HepG2 (cell line): ENCODE data around the gene SEPHS1. TPM values are rescaled to one million over a fixed set of nuclear protein-coding genes. Genes with fewer than 3 reads are reported as not detected.
A peak's percentile ranks its signal among the peaks of the same experiment; 100 is the strongest.

Source experiments
- AGO1 ChIP-seq: fragments of 200-400 bp; formaldehyde crosslinking; IDR thresholded peaks from 2 replicates; pipeline ENCODE4 v1.6.1; 2017; ENCODE audit warnings: mild to moderate bottlenecking, low read depth, low read length, moderate library complexity; ENCODE audit not compliant: poor library complexity, severe bottlenecking
- CREB1 ChIP-seq, 2 experiments: fragments of 450-650 bp in 1 of 2; IDR thresholded peaks; 2 replicates each; pipeline ENCODE4 v1.6.1; 2016 to 2017; ENCODE audit warnings: control low read depth in 1 of 2, mild to moderate bottlenecking in 1 of 2, missing compliant biosample characterization in 1 of 2, missing genetic modification characterization in 1 of 2
- HDAC2 ChIP-seq: sonication (generic); formaldehyde crosslinking; IDR thresholded peaks from 2 replicates; pipeline ENCODE4 v1.4.0; 2020; ENCODE audit warnings: missing genetic modification reagents
- JUN ChIP-seq: sonication (generic); formaldehyde crosslinking; IDR thresholded peaks from 2 replicates; pipeline ENCODE4 v1.4.0; 2020; ENCODE audit warnings: mild to moderate bottlenecking, missing genetic modification reagents
- MEIS1 ChIP-seq: sonication (generic); formaldehyde crosslinking; IDR thresholded peaks from 2 replicates; pipeline ENCODE4 v1.9.0; 2021; ENCODE audit warnings: mild to moderate bottlenecking, missing genetic modification reagents, moderate library complexity, borderline replicate concordance
- MTA3 ChIP-seq: sonication (generic); formaldehyde crosslinking; IDR thresholded peaks from 2 replicates; pipeline ENCODE4 v1.4.0; 2020; ENCODE audit warnings: missing genetic modification reagents
- MYC ChIP-seq: sonication (generic); formaldehyde crosslinking; IDR thresholded peaks from 2 replicates; pipeline ENCODE4 v1.9.0; 2021; ENCODE audit warnings: missing genetic modification reagents, borderline replicate concordance
- POGK ChIP-seq: sonication (generic); formaldehyde crosslinking; conservative IDR thresholded peaks from 2 replicates; pipeline ENCODE4 v1.8.0; 2022; ENCODE audit warnings: mild to moderate bottlenecking, moderate library complexity, missing genetic modification reagents
- SMAD3 ChIP-seq: sonication (generic); formaldehyde crosslinking; IDR thresholded peaks from 2 replicates; pipeline ENCODE4 v1.4.0; 2020; ENCODE audit warnings: missing genetic modification reagents
- SMAD9 ChIP-seq: sonication (generic); formaldehyde crosslinking; IDR thresholded peaks from 2 replicates; pipeline ENCODE4 v1.5.1; 2020; ENCODE audit warnings: mild to moderate bottlenecking, missing genetic modification reagents
- SNAI1 ChIP-seq: sonication (generic); formaldehyde crosslinking; IDR thresholded peaks from 2 replicates; pipeline ENCODE4 v1.5.0; 2020; ENCODE audit warnings: mild to moderate bottlenecking, missing genetic modification reagents, borderline replicate concordance
- ZBTB7B ChIP-seq: sonication (generic); formaldehyde crosslinking; IDR thresholded peaks from 2 replicates; pipeline ENCODE4 v1.4.0; 2020; ENCODE audit warnings: missing genetic modification reagents
- ZKSCAN1 ChIP-seq: fragments of 150-350 bp; IDR thresholded peaks from 2 replicates; pipeline ENCODE4 v1.6.1; 2014; ENCODE audit warnings: low read length
- ZNF235 ChIP-seq: sonication (generic); formaldehyde crosslinking; IDR thresholded peaks from 2 replicates; pipeline ENCODE4 v1.8.1; 2023; ENCODE audit warnings: mild to moderate bottlenecking, missing genetic modification reagents, borderline replicate concordance
- ZNF737 ChIP-seq: sonication (generic); formaldehyde crosslinking; IDR thresholded peaks from 2 replicates; pipeline ENCODE4 v1.5.0; 2020; ENCODE audit warnings: missing genetic modification reagents, mild to moderate bottlenecking, borderline replicate concordance
- ZSCAN12 ChIP-seq: sonication (generic); formaldehyde crosslinking; IDR thresholded peaks from 2 replicates; pipeline ENCODE4 v1.9.0; 2021; ENCODE audit warnings: mild to moderate bottlenecking, missing genetic modification reagents
- ZUFSP ChIP-seq: sonication (generic); formaldehyde crosslinking; IDR thresholded peaks from 2 replicates; pipeline ENCODE4 v1.9.0; 2021; ENCODE audit warnings: missing genetic modification reagents, mild to moderate bottlenecking, borderline replicate concordance
- polyA plus RNA-seq, 8 experiments: library from polyadenylated mRNA; depleted of rRNA in 3 of 8; stranded (reverse) in 7 of 8; unstranded in 1 of 8; fragments of >200 nt; fragmentation: Illumina TruSeq in 4 of 8; extraction: Trizol in 4 of 8; gene quantifications; 2 replicates each; pipeline versions ENCODE4 v1.2.1 to v1.2.3, GENCODE V29; 2011 to 2016; ENCODE audit warnings: low read depth in 4 of 8, missing spikeins in 1 of 8, mixed read lengths in 1 of 8; ENCODE audit not compliant: insufficient read depth in 1 of 8
- total RNA-seq, 5 experiments: library from RNA; depleted of rRNA; stranded (reverse); fragments of >200 nt; fragmentation: Illumina TruSeq; extraction: Trizol; gene quantifications; 2 replicates each; pipeline ENCODE4 v1.2.3, GENCODE V29; 2016; ENCODE audit warnings: low read depth in 1 of 5
- TF ChIP-seq, protein P1 (sequence below): IDR thresholded peaks from 2 replicates; pipeline ENCODE4 v1.6.1; 2016; ENCODE audit warnings: low read depth, control low read depth

Gene SEPHS1
- total and polyA plus RNA-seq, 2 of the 13 experiments (the other 11 are each of a cell fraction or from before 2014, with no cell fraction given), result 57.8 to 61.5 TPM

GRCh38 chr10:13291821-13292773 lies 56.0 kb downstream of the SEPHS1 start (continued):
- TF ChIP-seq CREB1 (IDR thresholded peaks at IDR 0.05) (no peak), CREB1 (CRISPR knock-in tag; IDR thresholded peaks at IDR 0.05) (peak; percentile 27; the same call in 1 of the 2 replicates), MTA3 (no peak), ZNF235 (CRISPR knock-in tag) (no peak), SNAI1 (CRISPR knock-in tag) (no peak), JUN (no peak), POGK (CRISPR knock-in tag) (no peak), ZBTB7B (CRISPR knock-in tag) (no peak), ZUFSP (CRISPR knock-in tag) (no peak), ZKSCAN1 (no peak), MEIS1 (CRISPR knock-in tag) (no peak), MYC (no peak), AGO1 (no peak), HDAC2 (CRISPR knock-in tag) (peak; percentile 80), SMAD9 (CRISPR knock-in tag) (no peak), ZSCAN12 (CRISPR knock-in tag) (no peak), SMAD3 (CRISPR knock-in tag) (no peak), ZNF737 (CRISPR knock-in tag) (no peak)
- TF ChIP-seq, protein P1, sequence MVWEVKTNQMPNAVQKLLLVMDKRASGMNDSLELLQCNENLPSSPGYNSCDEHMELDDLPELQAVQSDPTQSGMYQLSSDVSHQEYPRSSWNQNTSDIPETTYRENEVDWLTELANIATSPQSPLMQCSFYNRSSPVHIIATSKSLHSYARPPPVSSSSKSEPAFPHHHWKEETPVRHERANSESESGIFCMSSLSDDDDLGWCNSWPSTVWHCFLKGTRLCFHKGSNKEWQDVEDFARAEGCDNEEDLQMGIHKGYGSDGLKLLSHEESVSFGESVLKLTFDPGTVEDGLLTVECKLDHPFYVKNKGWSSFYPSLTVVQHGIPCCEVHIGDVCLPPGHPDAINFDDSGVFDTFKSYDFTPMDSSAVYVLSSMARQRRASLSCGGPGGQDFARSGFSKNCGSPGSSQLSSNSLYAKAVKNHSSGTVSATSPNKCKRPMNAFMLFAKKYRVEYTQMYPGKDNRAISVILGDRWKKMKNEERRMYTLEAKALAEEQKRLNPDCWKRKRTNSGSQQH (CRISPR knock-in tag), result no peak
